Fibroblast of lung (primary cell): ENCODE results near the gene PRR23E.

Experiments
- EZH2 ChIP-seq: IDR thresholded peaks from 2 replicates; pipeline ENCODE4 v1.5.1; 2012; ENCODE audit warnings: low read length, control low read depth, mild to moderate bottlenecking; ENCODE audit errors: missing control alignments
- TF ChIP-seq, protein P1 (sequence below), 2 donors: IDR thresholded peaks in 1 of 2; conservative IDR thresholded peaks in 1 of 2; 1 replicate in 1 of 2; 2 replicates in 1 of 2; pipeline ENCODE4 v1.5.1; 2011 to 2012; ENCODE audit warnings: low read length in 2 of 2, control low read depth in 1 of 2, inconsistent platforms in 1 of 2, low read depth in 1 of 2, mild to moderate bottlenecking in 1 of 2

- TF ChIP-seq, protein P1, sequence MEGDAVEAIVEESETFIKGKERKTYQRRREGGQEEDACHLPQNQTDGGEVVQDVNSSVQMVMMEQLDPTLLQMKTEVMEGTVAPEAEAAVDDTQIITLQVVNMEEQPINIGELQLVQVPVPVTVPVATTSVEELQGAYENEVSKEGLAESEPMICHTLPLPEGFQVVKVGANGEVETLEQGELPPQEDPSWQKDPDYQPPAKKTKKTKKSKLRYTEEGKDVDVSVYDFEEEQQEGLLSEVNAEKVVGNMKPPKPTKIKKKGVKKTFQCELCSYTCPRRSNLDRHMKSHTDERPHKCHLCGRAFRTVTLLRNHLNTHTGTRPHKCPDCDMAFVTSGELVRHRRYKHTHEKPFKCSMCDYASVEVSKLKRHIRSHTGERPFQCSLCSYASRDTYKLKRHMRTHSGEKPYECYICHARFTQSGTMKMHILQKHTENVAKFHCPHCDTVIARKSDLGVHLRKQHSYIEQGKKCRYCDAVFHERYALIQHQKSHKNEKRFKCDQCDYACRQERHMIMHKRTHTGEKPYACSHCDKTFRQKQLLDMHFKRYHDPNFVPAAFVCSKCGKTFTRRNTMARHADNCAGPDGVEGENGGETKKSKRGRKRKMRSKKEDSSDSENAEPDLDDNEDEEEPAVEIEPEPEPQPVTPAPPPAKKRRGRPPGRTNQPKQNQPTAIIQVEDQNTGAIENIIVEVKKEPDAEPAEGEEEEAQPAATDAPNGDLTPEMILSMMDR (conservative IDR thresholded peaks at IDR 0.05 in 1 of 2, IDR thresholded peaks at IDR 0.05 in 1 of 2; ENCODE audit: low read depth in 1 of 2, low read length in 2 of 2): no peak
- no peak for TF ChIP-seq EZH2
Measured at GRCh38 chr3:127173516-127174166, 19.3 kb upstream of the PRR23E start.
